ENCODE results near the gene DNAH2.
A peak's percentile ranks its signal among the peaks of the same experiment; 100 is the strongest.

DNAH2 gene

DNA sequence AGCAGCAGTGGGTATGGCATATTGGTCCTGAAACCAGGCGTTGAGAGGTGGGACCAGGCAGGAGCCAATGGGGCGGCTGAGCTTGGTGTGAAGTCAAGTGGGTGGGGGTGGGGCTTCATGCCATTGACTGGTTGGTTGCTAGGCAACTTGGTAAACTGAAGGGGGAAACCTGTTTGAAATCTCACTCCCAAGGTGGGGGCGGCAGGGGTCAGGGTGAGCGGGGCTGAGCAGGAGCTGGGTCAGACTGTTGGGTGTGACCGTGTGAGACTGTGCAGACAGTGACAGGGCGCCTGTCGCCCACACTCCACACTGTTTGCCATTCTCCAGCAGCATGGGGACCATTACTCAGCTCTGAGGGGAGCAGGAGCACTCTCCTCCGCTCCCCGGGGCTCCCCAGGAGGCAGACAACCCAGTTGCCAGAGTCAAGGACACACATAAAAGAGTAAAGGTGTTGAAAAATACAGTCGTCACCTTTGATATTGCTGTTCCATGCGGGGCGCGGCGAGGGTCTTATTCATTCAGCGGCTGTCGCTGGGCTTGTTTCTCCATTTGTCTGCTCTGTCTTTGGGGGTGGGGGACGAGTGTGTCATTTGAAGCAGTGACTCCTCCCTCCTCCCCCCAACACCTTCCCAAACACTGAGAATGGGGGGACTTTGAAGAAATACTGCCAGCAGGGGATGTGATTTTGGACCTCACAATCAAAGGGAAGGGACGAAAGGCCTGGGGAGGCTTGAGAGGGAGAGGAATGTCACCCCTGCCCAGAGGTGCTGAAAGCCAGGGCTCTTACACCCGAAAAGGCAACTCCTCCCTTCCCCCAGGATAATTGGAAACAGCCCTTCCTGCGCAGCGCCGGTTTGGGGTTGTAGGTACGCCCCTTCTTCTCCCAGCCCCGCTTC lies 13.7 kb upstream of the DNAH2 start:
- DNase-seq (ENCODE audit: low read depth), result peak; percentile 63

DNA sequence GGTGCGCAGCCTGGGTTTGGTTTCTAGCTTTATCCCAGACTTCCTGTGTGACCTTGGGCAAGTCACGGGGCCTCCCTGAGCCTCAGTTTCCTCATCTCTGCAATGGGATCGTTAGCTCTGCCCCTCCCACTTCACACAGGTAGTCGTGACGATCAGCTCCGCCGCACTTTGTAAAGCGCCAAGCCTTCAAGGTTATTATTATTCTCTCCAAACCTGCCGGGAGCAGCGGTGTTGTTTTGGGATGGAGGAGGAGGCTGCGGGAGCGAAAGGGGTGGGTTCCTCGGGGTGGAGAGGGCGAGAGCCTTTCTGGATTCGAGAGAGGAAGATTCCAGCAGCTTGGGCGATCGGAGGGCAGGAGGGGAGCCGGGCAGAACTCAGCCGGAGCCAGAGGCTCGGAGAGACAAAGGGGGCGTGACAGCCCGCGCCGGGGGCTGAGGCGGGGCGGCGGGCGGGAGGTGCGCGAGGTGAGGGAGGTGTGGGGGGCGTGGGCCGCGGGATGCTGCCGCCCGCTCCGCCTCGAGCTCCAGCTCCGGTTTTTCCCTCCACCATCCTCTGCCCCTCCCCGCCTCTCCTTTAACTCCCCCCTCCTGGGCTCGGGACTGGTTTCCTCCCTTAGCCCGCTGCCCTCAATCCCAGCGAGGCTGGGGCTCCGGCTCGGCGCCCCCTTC lies 12.8 kb upstream of the DNAH2 start, which contains the start of gene EFNB3:
Gene EFNB3, plus strand, starts transcription at position 602 of the 668 bp plus-strand sequence. CDS start 397 bp downstream, outside the sequence.
- no peak for DNase-seq (ENCODE audit: low read depth)

DNA sequence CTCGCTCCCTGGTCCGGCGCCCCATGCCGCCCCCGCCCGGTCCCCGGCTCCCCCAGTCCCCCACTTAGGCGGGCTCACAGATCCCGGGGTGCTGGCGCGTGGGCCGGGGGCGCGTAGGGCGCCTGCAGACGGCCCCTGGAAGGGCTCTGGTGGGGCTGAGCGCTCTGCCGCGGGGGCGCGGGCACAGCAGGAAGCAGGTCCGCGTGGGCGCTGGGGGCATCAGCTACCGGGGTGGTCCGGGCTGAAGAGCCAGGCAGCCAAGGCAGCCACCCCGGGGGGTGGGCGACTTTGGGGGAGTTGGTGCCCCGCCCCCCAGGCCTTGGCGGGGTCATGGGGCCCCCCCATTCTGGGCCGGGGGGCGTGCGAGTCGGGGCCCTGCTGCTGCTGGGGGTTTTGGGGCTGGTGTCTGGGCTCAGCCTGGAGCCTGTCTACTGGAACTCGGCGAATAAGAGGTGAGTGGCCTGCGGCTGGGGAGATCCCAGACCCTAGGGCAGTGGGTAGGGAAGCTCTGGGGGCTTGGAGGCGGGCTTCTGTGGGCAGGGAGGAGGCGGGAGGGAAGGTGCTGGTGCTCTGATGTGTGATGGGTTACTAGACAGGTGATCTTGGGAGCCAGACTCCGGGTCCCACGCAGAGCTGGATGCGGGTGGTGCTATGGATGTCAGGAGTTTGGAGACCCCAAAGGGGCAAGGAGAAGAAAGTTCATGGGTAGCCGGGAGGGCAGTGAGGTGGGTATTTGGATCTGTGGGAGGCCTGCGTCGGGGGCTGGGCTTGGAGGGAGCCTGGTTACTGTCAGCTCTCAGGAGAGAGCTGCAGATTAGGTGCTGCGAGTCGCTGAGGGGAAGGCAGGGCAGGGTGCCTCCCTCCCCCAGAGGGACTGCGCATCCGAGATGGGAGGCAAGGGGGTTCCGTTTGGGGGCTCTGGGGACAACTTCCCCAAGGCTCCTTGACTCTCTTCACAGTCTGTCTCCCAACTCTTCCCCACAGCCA lies 12.0 kb upstream of the DNAH2 start:
- DNase-seq (ENCODE audit: low read depth), result no peak

DNA sequence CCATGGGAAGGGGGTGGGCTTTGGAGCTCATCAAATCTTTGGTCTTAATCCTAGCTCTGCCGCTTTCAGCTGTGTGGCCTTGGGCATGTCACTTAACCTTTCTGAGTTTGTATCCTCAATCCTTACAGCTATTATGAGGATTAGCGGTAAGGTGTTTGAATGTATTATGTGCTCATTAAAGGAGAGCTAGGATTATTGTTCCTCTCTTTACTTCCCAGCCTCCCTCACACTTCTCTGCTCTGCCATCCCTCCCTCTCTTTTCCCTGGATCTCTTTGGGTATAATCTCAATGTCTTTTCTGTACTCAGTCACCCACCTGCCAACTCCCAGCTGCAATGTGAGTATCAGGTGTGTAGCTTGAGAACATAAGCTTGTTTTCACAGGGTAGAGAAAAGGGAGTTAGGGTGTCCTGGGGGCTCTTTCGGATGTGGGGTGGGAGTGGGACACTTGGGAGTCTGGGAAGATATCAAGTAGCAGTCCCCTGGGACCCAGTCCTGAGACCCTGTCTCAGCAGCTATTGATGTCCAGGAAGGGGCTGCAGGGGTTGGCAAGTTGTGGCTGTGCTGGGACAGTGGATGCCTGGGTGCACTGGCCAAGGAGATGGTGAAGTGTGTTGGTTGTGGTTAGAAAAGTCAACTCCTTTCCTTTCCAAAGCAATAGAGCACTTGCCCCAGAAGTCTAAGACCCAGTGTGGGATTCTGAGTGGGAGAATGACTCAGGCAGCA lies 10.8 kb upstream of the DNAH2 start:
- DNase-seq (ENCODE audit: low read depth), result no peak

DNA sequence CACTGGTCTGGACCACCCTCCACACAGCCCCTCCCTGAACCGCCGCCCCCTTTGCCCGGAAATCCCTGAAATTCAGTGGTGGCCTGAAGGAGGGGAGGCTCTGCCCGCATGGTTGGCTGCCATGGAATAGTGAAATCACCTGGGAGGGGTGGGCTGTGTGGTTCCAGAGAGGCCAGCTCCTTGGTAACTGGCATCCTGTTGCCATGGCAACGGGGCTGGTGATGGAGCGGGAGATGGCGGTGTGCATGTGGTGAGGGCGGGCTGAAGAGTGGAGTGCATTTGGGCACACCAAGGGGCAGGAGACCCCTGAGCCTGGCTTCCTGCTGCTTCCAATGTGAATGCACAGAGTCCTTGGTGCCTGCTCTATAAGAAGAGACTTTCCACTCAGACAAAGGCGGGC lies 10.1 kb upstream of the DNAH2 start:
- DNase-seq (ENCODE audit: low read depth), result no peak

DNA sequence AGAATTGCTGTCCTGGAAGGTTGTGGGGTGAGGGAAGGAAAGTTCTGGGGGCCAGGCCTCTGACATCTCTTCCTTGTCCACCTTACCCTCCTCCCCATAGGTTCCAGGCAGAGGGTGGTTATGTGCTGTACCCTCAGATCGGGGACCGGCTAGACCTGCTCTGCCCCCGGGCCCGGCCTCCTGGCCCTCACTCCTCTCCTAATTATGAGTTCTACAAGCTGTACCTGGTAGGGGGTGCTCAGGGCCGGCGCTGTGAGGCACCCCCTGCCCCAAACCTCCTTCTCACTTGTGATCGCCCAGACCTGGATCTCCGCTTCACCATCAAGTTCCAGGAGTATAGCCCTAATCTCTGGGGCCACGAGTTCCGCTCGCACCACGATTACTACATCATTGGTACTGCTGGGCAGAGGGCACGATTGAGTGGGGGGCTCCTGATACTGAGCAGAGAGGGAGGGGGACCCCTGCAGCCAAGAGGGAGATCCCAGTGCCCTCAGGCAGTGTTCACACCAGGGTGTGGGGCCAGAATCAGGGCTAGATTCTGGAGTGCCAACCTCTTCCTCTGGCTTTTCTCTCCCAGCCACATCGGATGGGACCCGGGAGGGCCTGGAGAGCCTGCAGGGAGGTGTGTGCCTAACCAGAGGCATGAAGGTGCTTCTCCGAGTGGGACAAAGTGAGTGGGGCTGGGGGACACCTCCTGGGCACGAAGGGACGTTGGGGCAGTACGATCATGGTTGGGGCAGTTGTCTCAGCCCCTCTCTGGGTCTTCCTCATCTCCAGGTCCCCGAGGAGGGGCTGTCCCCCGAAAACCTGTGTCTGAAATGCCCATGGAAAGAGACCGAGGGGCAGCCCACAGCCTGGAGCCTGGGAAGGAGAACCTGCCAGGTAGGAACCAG lies 9.4 kb upstream of the DNAH2 start:
- DNase-seq (ENCODE audit: low read depth), result no peak

DNA sequence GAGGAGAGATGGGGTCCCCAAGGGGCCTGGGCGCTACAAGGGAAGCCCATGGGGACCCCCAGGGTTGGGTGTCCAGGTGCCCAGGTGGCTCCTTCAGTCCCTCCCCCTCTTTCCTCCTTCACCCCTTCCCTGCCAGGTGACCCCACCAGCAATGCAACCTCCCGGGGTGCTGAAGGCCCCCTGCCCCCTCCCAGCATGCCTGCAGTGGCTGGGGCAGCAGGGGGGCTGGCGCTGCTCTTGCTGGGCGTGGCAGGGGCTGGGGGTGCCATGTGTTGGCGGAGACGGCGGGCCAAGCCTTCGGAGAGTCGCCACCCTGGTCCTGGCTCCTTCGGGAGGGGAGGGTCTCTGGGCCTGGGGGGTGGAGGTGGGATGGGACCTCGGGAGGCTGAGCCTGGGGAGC lies 8.5 kb upstream of the DNAH2 start:
- DNase-seq (ENCODE audit: low read depth), result no peak

DNA sequence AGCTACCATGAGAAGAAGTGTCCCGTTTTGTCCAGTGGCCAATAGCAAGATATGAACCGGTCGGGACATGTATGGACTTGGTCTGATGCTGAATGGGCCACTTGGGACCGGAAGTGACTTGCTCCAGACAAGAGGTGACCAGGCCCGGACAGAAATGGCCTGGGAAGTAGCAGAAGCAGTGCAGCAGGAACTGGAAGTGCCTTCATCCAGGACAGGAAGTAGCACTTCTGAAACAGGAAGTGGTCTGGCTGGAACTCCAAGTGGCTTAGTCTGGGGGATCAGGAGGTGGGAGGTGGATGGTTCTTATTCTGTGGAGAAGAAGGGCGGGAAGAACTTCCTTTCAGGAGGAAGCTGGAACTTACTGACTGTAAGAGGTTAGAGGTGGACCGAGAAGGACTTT lies 7.2 kb upstream of the DNAH2 start:
- DNase-seq (ENCODE audit: low read depth), result no peak

DNA sequence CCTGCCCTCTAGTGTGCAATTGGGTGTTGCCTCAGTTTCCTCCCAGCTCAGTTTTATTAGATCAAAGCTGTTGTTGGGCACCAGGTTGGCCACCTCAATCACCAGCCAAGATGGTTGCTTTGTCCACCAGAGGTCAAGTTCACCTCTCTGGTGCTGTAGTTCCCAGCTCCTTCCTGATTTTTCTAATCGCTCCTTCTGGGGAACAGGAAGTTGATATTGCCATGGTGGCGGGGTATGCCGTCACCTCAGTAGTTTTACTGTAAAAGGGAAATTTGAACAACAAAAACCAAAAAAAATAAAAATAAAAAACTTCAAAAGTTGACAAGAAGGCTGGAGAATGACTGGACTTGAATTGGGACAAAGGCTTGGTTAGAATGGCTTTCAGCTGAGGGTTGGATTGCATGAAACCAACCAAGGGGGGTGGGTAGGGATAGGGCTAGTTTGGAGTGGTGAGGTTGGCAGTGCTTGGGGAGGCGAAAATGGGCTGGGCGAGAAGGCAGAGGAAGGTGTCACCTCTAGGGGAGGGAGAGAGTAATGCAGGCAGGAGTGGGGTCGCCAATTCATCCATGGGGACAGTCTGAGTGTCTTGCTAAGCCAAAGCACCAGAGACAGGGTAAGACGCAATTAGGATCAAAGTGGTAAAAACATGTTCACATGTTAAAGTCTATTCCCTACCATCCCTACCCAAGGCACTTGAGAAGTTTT lies 6.3 kb upstream of the DNAH2 start:
- DNase-seq (ENCODE audit: low read depth), result no peak

DNA sequence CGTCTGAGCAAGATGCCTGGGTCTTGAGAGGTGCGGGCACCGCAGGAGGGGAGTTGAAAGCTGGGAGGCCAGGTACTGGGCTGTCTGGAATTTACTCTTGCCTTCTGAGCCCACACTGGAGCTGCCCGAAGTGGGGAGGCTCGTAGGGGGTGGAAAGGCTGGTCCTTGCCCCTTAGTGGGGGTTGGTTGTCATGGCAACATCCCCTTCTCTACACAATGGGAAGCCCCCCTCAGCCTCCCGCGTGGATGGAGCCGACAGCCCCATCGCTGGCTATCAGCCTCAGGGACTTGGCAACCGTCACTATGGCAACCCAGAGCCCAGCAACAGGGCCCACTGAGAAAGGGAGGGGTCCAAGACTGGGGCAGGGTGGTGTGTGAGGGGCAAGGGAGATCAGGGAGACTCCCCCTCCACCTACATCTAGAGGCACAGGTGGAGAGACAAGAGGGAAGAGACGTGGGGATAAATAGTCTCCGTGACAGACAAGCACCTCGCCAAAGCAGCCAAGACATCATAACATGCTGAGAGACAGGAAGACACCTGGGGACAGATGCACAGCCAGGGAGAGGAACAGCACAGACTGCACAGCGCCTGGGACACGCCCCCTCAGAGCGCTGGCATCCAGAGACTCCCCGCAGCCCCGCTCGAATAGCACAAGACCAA lies 5.3 kb upstream of the DNAH2 start:
- DNase-seq (ENCODE audit: low read depth), result no peak

DNA sequence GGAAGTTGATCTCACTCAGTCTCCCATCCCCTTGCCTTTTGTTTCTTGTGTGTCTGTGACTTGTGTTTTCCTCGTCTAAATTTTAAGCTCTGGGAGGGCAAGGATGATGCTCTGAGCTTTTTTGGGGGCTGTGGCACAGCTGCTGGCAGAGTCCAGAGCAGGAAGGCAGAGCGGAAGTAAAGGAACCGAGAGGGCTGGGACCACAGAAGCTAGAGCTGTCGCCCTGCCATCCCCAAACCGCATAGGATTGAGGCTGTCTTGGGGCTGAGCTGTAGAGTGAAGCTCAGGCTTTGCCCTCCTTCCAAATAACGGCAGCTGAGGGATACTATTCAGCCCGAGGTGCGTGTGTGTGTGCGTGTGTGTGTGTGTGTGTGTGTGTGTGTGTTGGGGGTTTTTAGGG lies 3.8 kb upstream of the DNAH2 start:
- no peak for DNase-seq (ENCODE audit: low read depth)

DNA sequence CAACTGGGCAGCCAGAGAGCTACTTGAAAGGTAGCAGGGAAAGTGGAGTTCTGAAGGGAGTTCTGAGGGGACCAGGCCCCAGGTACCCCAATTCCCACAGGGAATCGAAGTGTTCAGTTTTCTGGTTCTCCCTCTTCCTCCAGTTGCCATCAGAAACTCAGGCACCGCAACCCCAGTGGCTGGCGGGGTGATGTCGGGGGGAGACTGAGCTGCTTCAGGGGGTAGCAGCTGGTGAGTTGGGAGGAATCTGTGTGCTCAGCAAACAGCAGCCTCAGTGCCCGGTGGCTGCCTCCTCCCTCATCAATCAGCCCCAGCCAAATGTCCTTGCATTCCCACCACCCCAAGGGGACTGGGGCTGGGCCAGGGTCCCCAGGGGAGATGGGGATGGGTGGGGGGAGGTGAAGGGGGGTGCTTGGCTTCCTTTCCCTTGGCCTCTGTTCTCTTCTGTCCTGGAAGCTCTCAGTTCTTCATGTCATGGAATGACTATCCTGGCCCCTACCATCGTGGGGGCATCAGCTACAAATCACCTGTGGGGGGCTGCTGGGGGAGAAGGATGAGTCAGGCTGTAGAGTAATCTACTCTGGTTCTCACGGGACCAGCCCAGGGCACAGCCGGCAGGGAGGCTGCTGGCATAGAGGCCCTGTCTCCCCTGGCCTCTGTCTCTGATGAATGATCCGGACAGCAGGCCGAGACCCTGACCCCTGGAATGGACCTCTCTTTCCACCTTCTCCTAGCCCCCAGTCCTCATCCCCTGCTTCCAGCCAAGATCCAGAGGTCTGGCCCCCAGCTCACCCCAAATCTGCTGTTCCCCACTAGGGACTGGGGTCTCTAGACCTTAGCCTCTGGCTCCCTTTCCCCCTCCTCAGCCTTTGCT lies 2.6 kb upstream of the DNAH2 start:
- DNase-seq (ENCODE audit: low read depth), result no peak

DNA sequence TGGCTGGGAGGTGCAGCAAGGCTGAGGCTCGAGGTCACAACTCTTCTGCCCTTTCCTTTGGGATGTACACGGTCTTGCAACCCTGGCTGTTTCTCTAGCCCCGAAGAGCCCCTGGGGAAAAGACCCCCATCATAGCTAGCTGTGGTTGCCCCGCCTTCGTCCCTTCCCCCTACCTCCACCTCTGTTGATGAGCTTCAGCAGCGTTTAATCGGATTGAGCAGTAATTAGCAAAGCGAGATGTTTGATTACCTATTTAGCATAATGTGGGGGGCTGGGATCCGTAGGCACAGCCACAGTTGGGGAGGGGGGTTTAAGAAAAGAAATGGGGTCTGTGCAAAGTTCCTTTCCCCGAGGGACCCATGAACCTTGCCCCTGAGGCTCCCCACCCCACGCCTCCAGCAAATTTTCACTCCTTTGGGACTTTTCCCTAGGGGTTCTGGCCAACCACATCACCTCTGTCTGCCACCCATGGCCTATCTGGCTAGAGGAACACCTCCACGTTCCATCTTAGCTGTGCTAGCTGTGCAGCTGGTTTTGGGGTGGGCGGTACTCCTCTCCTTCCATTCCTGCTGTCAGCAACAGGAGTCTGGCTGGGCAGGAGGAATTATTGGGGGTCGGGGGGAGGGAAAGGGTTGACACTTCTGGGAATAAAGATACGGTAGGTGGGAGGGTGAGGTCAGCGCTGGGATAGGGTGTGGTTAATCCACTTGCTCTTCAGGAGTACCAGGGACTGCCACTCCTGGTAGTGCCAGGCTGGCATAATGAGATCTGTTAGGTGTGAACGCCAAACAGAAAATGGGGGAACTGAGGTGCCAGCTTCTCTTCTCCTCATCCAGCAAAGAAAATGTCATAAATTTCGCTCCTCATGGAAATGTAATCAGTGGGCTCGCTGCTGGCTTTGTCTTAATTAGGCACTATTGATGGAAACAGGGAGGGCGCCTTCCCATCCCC lies 1.3 kb upstream of the DNAH2 start:
- no peak for DNase-seq (ENCODE audit: low read depth)

DNA sequence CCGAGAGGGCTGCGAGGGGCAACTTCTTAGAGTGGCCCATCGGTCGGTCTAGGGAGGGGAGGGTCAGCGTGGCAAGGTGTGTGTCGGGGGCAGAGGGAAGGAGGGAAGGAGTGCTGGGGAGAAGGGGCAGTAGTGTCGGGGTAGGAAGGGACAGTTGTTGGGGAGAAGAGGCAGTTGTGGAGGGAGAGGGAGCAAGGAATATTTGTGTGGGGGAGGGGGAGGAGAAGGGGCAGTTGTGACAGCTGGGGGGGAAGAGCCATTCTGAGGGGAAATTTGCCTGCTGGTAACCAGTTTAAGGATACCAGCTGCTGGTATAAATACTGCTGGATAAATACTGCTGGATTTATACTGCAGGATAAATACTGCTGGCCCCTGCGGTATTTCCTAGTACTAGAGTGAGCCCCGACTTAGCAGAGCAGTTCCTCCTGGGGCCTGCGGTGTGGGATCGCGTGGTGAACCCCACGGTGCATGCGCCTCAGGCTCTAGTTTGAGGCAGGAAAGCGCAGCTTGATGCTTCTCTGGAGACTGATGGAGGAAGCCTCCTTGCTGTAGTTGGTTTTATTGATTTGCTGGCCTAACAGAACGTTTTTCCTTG lies 309 bp downstream of the DNAH2 start:
- no peak for DNase-seq (ENCODE audit: low read depth)

DNA sequence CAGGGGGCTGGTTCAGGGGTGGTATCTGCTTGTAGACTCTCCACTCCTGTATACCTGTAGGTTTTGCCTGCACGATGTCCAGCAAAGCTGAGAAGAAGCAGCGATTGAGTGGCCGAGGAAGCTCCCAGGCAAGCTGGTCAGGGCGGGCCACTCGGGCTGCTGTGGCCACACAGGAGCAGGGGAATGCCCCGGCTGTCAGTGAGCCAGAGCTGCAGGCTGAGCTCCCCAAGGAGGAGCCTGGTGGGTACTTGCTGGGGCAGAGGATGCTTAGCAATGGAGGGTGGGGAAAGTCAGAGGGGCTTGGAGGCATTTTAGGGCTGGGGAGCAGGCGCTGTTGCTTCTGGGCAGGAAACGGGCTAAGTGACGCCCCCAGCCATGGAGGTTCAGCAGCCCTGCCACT lies 2.1 kb downstream of the DNAH2 start:
- no peak for DNase-seq (ENCODE audit: low read depth)

DNA sequence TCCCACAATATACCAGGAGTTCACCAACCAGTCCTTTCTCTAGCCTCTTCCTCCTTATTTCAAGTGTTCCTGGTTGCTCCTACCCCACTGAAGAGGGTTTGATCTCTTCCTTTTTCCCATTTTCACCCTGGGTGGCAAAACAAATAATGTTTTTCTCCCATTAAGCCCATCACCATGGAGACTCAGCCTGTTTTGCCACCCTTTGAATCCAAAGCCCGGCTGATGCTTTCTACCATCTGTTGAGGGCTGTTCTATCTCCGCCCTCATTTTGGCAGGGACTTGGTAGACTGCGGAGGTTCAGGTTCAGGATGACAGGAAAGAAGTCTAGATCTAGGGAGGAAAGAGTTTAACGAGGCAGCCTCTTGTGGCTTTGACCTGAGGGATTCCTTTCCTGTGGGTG lies 2.6 kb downstream of the DNAH2 start:
- DNase-seq (ENCODE audit: low read depth), result no peak

DNA sequence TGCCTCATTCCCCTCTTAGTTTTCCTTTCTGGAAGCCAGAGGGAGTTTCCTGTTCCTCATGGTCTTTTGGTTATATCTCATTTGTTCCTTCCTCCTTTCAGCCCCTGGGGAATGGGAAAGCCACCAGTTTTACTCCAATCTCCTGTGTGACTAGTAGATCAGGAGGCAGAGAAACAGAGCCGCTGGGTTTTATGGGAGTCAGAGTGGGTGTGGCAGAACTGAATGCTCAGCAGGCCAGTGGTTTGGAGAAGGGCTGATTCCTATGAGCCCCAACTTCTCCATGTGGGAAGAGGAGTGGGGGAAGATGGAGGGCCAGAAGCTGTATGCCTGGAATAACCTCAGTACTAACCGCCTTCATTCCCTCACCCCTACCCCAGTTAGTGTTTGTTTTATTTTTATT lies 4.1 kb downstream of the DNAH2 start:
- no peak for DNase-seq (ENCODE audit: low read depth)

Data from fibroblast of the conjunctiva (primary cell).